Esophagus squamous epithelium (tissue), 5 donors: ENCODE data around the gene PCDHGC4. TPM values are rescaled to one million over a fixed set of nuclear protein-coding genes. Genes with fewer than 3 reads are reported as not detected.

Experiments
- DNase-seq: peaks from one replicate; lab custom pipeline; 2025; lab: John Stamatoyannopoulos, UW
- H3K27ac ChIP-seq, 4 donors: fragments of 200-600 bp; sonication (generic); one replicate each; pipeline ENCODE4 v1.5.1; 2016 to 2019; ENCODE audit warnings: mild to moderate bottlenecking in 1 of 4
- H3K27me3 ChIP-seq, 4 donors: fragments of 200-600 bp; sonication (generic); 1 replicate in 3 of 4; 2 replicates in 1 of 4; pipeline versions ENCODE4 v1.5.1 to v1.6.0; 2017 to 2021; ENCODE audit warnings: antibody characterized with exemption in 1 of 4
- H3K36me3 ChIP-seq, 3 donors: fragments of 200-600 bp; sonication (generic); one replicate each; pipeline ENCODE4 v1.5.1; 2016 to 2019
- H3K4me1 ChIP-seq, 3 donors: fragments of 200-600 bp; sonication (generic); one replicate each; pipeline ENCODE4 v1.5.1; 2017 to 2019
- H3K4me3 ChIP-seq, 4 donors: fragments of 200-600 bp; sonication (generic); 1 replicate in 3 of 4; 2 replicates in 1 of 4; pipeline ENCODE4 v1.5.1; 2016 to 2019; ENCODE audit warnings: mild to moderate bottlenecking in 2 of 4, moderate library complexity in 1 of 4
- H3K9me3 ChIP-seq, 3 donors: fragments of 200-600 bp; sonication (generic); one replicate each; pipeline ENCODE4 v1.5.1; 2016 to 2019
- POLR2A ChIP-seq, 4 donors: fragments of 450-650 bp; IDR thresholded peaks; one replicate each; pipeline ENCODE4 v1.6.1; 2017; ENCODE audit warnings: antibody characterized with exemption in 4 of 4, mild to moderate bottlenecking in 4 of 4, moderate library complexity in 3 of 4
- WGBS, 2 donors: methylation state at CpG; one replicate each; pipeline ENCODE4 v1.1.5; 2018; 5-methylcytosine and 5-hydroxymethylcytosine counted together
- intact Hi-C: fragments of 100-400 bp; cut with DNase I; formaldehyde crosslinking; loops from one replicate; pipeline ENCODE4 v1.15.0; 2022
- total RNA-seq, 4 donors: library from RNA; depleted of rRNA; stranded (reverse); fragments of >200 nt; gene quantifications; one replicate each; pipeline ENCODE4 v1.1.0, GENCODE V29; 2016
- TF ChIP-seq, protein P1 (sequence below), 6 experiments: fragments of 450-650 bp in 4 of 6; fragments of 200-600 bp in 2 of 6; sonication (generic) in 2 of 6; IDR thresholded peaks; one replicate each; pipeline ENCODE4 v1.5.1; 2016 to 2019; ENCODE audit warnings: antibody characterized with exemption in 6 of 6, mild to moderate bottlenecking in 4 of 6, moderate library complexity in 4 of 6
- donor health status: DM: yes; HTN: yes; CAD: no.

Gene PCDHGC4
- total RNA-seq, 4 donors from 2014 or later = 0.21 to 3.3 (median 2.1) TPM

DNA sequence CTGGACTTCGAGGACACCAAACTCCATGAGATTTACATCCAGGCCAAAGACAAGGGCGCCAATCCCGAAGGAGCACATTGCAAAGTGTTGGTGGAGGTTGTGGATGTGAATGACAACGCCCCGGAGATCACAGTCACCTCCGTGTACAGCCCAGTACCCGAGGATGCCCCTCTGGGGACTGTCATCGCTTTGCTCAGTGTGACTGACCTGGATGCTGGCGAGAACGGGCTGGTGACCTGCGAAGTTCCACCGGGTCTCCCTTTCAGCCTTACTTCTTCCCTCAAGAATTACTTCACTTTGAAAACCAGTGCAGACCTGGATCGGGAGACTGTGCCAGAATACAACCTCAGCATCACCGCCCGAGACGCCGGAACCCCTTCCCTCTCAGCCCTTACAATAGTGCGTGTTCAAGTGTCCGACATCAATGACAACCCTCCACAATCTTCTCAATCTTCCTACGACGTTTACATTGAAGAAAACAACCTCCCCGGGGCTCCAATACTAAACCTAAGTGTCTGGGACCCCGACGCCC lies 7.7 kb upstream of the PCDHGC4 start:
- WGBS, 2 donors = 50% methylated on average over 17 to 24 of the region's 24 CpGs
- TF ChIP-seq POLR2A (IDR thresholded peaks at IDR 0.05) = no peak
- TF ChIP-seq, protein P1, sequence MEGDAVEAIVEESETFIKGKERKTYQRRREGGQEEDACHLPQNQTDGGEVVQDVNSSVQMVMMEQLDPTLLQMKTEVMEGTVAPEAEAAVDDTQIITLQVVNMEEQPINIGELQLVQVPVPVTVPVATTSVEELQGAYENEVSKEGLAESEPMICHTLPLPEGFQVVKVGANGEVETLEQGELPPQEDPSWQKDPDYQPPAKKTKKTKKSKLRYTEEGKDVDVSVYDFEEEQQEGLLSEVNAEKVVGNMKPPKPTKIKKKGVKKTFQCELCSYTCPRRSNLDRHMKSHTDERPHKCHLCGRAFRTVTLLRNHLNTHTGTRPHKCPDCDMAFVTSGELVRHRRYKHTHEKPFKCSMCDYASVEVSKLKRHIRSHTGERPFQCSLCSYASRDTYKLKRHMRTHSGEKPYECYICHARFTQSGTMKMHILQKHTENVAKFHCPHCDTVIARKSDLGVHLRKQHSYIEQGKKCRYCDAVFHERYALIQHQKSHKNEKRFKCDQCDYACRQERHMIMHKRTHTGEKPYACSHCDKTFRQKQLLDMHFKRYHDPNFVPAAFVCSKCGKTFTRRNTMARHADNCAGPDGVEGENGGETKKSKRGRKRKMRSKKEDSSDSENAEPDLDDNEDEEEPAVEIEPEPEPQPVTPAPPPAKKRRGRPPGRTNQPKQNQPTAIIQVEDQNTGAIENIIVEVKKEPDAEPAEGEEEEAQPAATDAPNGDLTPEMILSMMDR (IDR thresholded peaks at IDR 0.05) = no peak
- H3K36me3 ChIP-seq = no peaks in the 10 kb centered on the region
- peaks cover 15 to 66% (median 32%) of the 10 kb centered on the region in 3 donors for H3K4me1 ChIP-seq
- H3K27me3 ChIP-seq = no peaks in the 10 kb centered on the region
- DNase-seq = no peak
- intact Hi-C loops = loop anchor here (5.0 to 10.0 kb wide), 2 partner anchors 35 to 78 kb away; no protein-coding TSS in a partner anchor
- H3K27ac ChIP-seq = peak overlapping the region in 3 of 4 donors; percentile 92 to 93 (median 93)
- H3K9me3 ChIP-seq = no peaks in the 10 kb centered on the region
- H3K4me3 ChIP-seq = peak overlapping the region; percentile 56 to 77 (median 72)

DNA sequence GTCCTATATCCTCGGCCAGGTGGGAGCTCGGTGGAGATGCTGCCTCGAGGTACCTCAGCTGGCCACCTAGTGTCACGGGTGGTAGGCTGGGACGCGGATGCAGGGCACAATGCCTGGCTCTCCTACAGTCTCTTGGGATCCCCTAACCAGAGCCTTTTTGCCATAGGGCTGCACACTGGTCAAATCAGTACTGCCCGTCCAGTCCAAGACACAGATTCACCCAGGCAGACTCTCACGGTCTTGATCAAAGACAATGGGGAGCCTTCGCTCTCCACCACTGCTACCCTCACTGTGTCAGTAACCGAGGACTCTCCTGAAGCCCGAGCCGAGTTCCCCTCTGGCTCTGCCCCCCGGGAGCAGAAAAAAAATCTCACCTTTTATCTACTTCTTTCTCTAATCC lies 7.0 kb upstream of the PCDHGC4 start:
- H3K4me3 ChIP-seq = peak overlapping the region; percentile 2 to 77 (median 72)
- H3K27me3 ChIP-seq = no peaks in the 10 kb centered on the region
- H3K4me1 ChIP-seq = peaks cover 15 to 73% (median 32%) of the 10 kb centered on the region in 3 donors
- no peak for DNase-seq
- WGBS, 2 donors = 31 to 57% methylated on average over 10 to 13 of the region's 13 CpGs
- H3K36me3 ChIP-seq = no peaks in the 10 kb centered on the region
- H3K9me3 ChIP-seq = no peaks in the 10 kb centered on the region
- peak overlapping the region in 2 of 4 donors; percentile 92 to 93 for H3K27ac ChIP-seq
- intact Hi-C loops = loop anchor here (5.0 to 10.0 kb wide), 2 partner anchors 34 to 77 kb away; no protein-coding TSS in a partner anchor
- TF ChIP-seq, protein P1 (IDR thresholded peaks at IDR 0.05) = no peak
- no peak for TF ChIP-seq POLR2A (IDR thresholded peaks at IDR 0.05)

DNA sequence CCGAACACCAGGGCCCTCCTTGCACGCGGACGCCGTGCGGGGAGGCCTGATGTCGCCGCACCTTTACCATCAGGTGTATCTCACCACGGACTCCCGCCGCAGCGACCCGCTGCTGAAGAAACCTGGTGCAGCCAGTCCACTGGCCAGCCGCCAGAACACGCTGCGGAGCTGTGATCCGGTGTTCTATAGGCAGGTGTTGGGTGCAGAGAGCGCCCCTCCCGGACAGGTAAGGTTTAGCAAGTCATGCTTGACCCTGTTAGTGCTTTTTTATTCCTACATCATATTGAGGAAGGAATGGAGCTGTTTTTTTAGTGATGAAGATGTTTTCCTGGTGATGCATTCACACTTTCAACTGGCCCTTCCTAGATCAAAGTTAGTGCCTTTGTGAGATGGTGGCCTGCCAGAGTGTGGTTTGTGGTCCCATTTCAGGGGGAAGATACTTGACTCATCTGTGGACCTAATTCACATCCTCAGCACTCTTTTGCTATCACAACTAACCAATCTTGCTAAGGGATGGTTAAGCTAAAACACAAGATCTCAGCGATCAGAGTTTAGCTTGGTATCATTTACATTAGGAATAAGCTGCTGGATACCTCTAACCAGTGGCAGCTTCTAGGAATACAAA lies 6.4 kb upstream of the PCDHGC4 start:
- Histone ChIP-seq H3K9me3 (no peaks in the 10 kb centered on the region), H3K4me1 (peaks cover 15 to 79% (median 34%) of the 10 kb centered on the region in 3 donors), H3K36me3 (no peaks in the 10 kb centered on the region), H3K27ac (no peak overlapping the region), H3K4me3 (peak overlapping the region; percentile 2 to 77 (median 72)), H3K27me3 (no peaks in the 10 kb centered on the region)
- DNase-seq = no peak
- intact Hi-C loops = loop anchor here (5.0 to 10.0 kb wide), 2 partner anchors 34 to 76 kb away; no protein-coding TSS in a partner anchor
- TF ChIP-seq, protein P1 (IDR thresholded peaks at IDR 0.05) = peak in 4 of 6 experiments; percentile 29 to 64 (median 36)
- TF ChIP-seq POLR2A (IDR thresholded peaks at IDR 0.05) = no peak
- WGBS, 2 donors = 16 to 18% methylated on average over 7 to 10 of the region's 20 CpGs

DNA sequence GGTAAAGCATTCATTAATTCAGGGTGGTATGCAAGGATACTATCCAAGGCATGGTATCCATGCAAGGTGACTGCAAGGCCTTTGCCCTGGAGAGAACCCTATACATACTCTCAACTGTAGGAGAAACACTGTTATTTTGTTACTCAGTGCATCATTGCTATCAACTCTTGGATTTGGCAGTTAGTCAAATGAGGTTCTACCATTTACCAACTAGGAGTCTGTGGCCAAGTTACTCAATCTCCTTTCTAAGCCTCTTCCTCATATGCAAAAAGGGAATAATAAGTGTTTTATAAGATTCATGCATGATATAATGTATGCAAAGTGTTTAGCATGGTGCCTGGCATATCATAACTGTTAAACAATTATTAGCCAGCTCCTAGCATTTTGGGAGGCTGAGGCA lies 5.1 kb upstream of the PCDHGC4 start:
- TF ChIP-seq POLR2A (IDR thresholded peaks at IDR 0.05) = no peak
- TF ChIP-seq, protein P1 (IDR thresholded peaks at IDR 0.05) = no peak
- Histone ChIP-seq H3K27ac (no peak overlapping the region), H3K4me3 (peak overlapping the region in 2 of 4 donors; percentile 11 to 70), H3K4me1 (peaks cover 16 to 93% (median 42%) of the 10 kb centered on the region in 3 donors), H3K9me3 (no peaks in the 10 kb centered on the region), H3K36me3 (no peaks in the 10 kb centered on the region), H3K27me3 (peaks cover 0 to 1% (median 0%) of the 10 kb centered on the region in 4 donors)
- DNase-seq = no peak
- intact Hi-C loops = loop anchor here (5.0 to 10.0 kb wide), 2 partner anchors 33 to 75 kb away; no protein-coding TSS in a partner anchor

DNA sequence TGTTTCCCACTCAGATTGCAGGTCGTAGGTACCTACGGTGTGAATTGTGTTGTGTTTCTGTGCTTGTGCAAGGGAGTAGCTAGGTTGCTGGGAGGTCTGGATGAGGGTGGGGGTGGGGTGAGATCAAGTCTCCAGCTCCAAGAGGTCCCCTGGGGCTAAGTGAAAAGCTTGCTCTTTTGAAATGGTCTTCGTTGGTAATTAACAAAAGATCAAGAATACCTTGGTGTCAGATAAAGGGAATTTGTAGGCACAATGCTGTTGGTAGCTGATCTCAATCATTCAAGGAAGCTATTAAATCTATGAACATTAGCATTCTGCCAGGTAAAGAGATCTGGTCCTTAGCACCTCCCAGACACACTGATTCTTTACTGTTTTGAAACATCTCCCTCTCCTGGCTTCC lies 928 bp upstream of the PCDHGC4 start:
- Histone ChIP-seq H3K27ac (no peak overlapping the region), H3K4me1 (peaks cover 14 to 83% (median 31%) of the 10 kb centered on the region in 3 donors), H3K9me3 (no peaks in the 10 kb centered on the region), H3K4me3 (peak overlapping the region in 1 of 4 donors; percentile 62), H3K36me3 (peaks cover 0 to 35% (median 0%) of the 10 kb centered on the region in 3 donors), H3K27me3 (peaks cover 0 to 10% (median 0%) of the 10 kb centered on the region in 4 donors)
- DNase-seq = no peak
- 39 to 54% methylated on average over 3 of the region's 3 CpGs for WGBS, 2 donors
- intact Hi-C loops = no loop called here
- no peak for TF ChIP-seq POLR2A (IDR thresholded peaks at IDR 0.05)
- TF ChIP-seq, protein P1 (IDR thresholded peaks at IDR 0.05) = no peak
